CD4-positive, alpha-beta T cell treated with Interleukin-17A for 1 hour (primary cell): ENCODE data around the gene FRMPD4.

Experiments used
- DNase-seq: peaks from one replicate; pipeline ENCODE4 v3.0.0-alpha.2; 2020

Gene FRMPD4

GRCh38 chrX:12307961-12308360 lies 169.7 kb downstream of the FRMPD4 start:
- no peak for DNase-seq

DNA sequence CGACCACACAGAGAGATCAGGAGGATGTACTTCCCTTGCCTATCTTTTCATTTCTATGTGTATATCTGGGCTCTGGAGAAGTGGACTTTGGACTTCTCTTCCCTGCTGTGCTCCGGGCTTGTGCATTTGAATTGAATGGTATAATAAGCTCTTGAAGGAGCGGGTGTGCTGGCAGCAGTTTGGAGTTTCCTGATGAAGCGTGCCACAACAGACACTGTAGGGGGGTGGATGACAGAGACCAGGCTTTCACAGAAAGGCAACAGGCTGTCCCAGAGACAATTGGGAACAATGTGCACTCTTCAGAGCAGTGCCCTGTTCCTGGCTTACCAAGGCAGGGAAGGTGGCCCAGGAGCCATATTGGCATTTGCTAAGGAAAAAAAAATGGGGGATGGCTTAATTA lies 170.1 kb downstream of the FRMPD4 start:
- DNase-seq = no peak

GRCh38 chrX:12309040-12309743 lies 170.9 kb downstream of the FRMPD4 start:
- no peak for DNase-seq

DNA sequence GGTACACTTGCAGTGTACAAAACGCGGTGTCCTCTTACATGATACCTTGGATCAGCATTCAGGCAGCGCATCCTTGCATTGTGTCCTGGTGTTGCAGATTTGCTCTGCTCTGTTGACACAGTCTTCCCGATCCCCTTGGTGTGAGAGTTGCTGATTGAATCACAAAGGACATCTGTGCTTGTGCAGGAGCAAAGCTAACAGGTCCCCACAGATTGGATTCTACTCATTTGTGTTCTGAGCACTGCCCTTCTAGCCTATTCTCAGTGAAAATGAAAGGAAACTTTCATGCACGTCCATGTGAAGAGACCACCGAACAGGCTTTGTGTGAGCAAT lies 171.4 kb downstream of the FRMPD4 start:
- DNase-seq = no peak

GRCh38 chrX:12314651-12315050 lies 176.4 kb downstream of the FRMPD4 start:
- no peak for DNase-seq

DNA sequence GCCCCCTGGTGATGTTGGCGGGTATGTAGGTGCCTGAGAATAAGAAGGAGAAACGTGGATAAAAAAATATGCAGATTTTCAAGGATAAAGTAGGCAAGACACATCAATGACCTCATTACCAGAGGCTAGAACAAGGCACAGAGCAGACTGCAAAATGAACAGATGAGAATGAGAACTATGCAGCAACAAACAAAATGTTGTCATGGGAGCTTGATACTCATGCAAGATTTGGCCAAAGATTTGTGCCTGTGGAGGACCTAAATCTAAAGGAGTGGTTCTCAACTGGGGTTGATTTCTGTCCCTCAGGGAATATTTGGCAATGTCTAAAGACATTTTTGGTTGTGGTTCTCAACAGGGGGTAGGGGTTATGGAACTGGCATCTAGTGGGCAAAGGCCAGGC lies 177.3 kb downstream of the FRMPD4 start:
- no peak for DNase-seq

GRCh38 chrX:12319003-12319519 lies 180.8 kb downstream of the FRMPD4 start:
- DNase-seq = no peak

DNA sequence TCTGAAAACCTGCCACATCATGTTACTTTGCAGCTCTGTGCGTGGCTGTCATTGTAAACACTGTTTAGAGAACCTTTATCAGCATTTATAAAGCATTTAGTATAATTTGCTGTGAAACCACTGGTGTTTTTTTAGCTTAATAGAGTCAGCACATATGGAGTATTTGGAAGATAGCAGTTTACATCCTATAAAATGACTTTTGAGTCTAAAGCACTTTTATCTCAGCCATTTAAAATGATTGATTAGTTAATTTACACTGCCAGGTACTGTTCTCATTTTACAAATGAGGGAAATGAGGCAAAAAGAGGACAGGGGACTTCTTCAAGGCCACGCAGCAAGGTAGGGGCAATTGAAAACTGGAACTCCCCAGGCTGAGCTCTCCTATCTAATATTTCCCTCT lies 181.7 kb downstream of the FRMPD4 start:
- no peak for DNase-seq

GRCh38 chrX:12322031-12322430 lies 183.8 kb downstream of the FRMPD4 start:
- DNase-seq = no peak

GRCh38 chrX:12325171-12325570 lies 186.9 kb downstream of the FRMPD4 start:
- no peak for DNase-seq

DNA sequence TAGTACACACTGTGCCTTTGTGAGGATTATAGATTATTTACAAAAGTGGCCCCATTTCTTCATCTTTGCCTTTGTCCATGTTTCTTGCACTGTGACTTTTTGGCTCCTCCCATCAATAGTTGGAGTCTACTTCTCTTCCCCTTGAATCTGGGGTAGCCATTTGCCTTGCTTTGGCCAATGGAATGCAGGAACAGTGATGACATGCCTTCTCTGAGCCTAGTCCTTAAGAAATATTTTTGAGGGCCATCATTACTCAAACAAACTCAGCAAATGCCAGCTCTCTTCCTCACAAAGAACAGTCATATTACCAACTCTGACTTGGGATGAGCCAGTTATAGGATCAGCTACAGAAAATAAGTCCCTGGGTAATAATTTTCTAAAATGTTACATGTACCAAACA lies 189.6 kb downstream of the FRMPD4 start:
- DNase-seq = no peak

DNA sequence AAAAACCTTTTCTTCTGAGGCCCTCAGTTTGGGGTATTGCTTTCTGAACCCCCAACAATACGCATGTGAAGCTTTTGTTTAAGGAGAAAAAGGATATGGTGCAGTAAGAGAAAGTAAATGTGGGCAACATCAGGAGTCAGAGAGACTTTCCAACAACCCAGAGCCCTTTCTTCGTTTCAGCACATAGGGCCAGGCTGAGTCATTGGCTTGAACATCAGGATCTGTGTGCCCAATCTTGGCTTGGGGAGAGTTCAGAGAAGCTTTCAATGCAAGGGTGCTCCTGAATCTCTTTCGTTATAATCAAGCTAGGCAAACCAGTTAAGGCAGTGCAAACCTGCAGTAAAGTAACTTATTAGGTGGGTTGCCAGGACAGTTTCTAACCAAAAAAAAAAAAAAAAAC lies 191.2 kb downstream of the FRMPD4 start:
- DNase-seq = no peak

DNA sequence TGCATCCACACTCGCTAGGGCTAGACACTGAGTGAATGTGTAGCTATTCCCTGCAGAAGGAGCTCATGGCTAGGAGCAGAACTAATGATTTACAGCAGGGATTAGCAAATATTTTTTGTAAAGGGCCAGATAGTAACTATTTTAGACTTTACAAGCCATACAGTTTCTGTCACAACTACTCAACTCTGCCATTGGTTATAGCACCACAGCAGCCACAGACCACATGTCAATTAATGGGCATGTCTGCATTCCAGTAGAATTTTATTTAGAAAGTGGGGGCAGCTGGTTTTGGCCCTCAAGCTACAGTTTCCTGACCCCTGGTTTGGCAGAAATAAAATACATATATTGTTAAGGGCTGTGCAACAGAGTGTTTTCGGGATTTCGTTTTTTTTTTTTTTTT lies 192.6 kb downstream of the FRMPD4 start:
- no peak for DNase-seq

GRCh38 chrX:12332786-12333347 lies 194.6 kb downstream of the FRMPD4 start:
- DNase-seq = no peak

DNA sequence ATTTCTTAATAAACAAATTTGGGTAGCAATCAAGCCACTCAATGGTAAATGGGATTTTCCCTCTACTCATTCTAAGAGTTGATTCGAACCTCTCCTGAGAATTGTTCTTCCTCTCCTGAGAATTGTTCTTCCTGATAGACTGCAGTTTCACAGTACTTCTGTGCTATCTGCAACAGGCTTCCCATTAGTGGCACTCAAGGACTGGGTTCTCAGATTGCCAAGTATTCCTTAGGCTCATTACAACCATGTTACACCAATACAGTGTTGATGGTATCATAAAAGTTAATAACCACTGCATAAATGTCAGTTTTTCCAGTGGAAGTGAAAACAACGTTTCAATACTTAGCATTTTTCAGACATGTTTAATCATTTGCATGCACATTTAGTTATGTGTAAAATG lies 201.6 kb downstream of the FRMPD4 start:
- DNase-seq = no peak

GRCh38 chrX:12344954-12345353 lies 206.7 kb downstream of the FRMPD4 start:
- no peak for DNase-seq

DNA sequence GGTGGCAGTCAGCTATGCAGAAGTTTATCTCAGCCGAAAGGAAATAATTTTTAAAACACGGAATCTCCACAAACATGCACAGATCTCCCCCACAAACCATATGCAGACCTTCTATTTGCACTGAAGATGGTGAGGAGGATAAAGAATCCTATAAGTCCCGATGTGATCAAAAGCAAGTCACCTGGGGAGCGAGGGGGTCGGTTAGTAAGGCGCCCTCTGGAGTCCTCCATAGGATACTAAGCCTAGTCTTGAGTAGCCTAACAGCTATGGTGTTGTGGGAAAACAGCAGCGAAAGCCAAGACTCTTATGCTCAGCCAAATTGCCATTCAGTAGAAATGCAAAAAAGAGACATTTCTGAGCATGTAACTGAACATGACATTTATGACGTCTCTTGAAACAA lies 210.9 kb downstream of the FRMPD4 start:
- no peak for DNase-seq

DNA sequence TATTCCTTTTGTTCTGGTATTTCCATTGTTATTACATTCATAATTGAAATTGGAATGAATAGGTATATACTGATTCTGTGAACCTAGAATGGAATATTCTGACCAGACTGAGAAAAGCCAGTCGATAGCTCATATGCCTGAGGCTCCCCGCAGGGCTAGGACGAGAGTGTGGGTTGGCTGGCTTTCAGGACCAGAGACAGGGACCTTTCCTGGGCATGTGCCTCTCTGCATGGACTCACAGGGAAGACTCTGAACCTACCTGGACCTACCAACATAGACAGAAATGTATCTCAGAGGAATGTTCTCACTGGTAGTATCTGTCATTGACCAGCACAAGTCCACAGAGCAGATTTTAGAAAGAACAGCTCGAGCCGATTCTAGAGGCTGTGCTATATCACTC lies 214.6 kb downstream of the FRMPD4 start:
- DNase-seq = no peak

GRCh38 chrX:12360383-12360782 lies 222.1 kb downstream of the FRMPD4 start:
- DNase-seq = no peak

- no peak for DNase-seq
These were observed 222.8 kb downstream of the FRMPD4 start for GRCh38 chrX:12360986-12361598.

GRCh38 chrX:12363216-12363615 lies 224.9 kb downstream of the FRMPD4 start:
- no peak for DNase-seq

DNA sequence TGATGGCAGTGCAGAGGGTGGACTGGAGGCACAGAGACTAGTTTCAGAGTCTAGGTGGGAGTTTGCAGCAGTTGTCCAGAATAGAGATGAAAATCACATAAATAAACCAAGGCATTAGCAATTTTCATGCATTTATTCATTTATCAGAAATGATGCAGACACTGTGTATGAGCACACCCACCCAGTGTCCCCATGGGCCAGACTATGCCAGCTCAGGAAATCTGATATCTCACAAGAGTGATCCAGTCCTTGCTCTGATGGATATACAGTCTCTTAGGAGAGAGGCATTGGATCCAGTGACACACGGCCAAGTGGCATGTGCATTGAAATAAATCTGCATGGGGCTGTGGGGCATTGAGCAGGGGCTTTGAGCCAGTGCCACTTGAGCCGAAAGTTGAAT lies 228.2 kb downstream of the FRMPD4 start:
- no peak for DNase-seq

DNA sequence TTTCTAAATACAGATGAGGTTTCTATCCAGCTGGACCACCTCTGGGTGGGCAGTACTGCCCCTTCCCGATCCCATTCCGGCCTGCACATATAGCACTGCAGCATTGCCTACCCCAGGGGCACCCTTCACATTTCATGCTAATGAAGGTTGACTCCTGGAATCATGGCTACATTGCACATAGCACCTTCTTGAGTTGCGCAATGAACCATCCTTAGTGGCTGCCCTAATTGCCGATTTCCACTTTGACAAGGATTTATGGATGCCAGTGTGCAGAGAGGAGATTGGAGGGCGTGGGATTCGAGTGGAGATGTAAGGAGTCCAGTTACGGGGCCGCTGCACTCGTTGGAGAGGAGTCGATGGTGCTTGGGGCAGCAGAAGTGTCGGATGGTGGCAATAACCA lies 229.0 kb downstream of the FRMPD4 start:
- no peak for DNase-seq

DNA sequence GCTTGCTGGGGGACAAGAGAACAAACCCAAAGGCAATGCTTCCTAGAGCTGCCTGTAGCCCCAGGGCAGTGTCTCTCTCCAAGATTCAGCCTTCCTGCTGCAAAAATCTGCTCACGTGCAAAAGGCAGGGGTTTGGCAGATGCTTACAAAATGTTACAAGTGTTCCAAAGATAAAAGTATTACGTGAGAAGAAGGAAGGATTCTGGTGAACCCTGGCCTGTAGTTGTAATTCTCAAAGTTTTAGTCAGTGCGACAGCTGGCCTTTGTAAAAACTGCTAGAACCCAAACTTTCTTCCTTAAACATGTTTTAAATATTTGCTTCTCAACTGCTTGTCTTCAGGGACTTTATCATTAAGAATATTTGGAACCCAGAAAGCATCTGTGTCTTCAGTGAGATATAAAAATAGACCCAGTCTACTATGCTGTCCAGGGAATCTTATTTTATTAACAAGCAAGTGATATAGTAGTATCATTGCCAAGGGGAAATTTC lies 232.3 kb downstream of the FRMPD4 start:
- no peak for DNase-seq
